ENCODE data around the gene ITGA7.

ITGA7 gene

GRCh38 chr12:55732288-55732687 is 24.6 kb upstream of the ITGA7 start:
- Histone ChIP-seq H3K9me3 (replicated peaks; ENCODE audit: low read length) (no peaks in the 10 kb centered on the region), H3K27me3 (ENCODE audit: control insufficient read depth, insufficient read depth, low read length) (no peaks in the 10 kb centered on the region), H3K4me3 (ENCODE audit: low read length) (no peak overlapping the region), H3K9ac (ENCODE audit: low read depth, low read length) (no peak overlapping the region), H3K36me3 (ENCODE audit: insufficient read depth, low read length) (peaks cover 8% of the 10 kb centered on the region), H3K4me2 (ENCODE audit: low read length) (no peak overlapping the region), H3K4me1 (ENCODE audit: control insufficient read depth, insufficient read depth, low read length) (peaks cover 9% of the 10 kb centered on the region)

DNA sequence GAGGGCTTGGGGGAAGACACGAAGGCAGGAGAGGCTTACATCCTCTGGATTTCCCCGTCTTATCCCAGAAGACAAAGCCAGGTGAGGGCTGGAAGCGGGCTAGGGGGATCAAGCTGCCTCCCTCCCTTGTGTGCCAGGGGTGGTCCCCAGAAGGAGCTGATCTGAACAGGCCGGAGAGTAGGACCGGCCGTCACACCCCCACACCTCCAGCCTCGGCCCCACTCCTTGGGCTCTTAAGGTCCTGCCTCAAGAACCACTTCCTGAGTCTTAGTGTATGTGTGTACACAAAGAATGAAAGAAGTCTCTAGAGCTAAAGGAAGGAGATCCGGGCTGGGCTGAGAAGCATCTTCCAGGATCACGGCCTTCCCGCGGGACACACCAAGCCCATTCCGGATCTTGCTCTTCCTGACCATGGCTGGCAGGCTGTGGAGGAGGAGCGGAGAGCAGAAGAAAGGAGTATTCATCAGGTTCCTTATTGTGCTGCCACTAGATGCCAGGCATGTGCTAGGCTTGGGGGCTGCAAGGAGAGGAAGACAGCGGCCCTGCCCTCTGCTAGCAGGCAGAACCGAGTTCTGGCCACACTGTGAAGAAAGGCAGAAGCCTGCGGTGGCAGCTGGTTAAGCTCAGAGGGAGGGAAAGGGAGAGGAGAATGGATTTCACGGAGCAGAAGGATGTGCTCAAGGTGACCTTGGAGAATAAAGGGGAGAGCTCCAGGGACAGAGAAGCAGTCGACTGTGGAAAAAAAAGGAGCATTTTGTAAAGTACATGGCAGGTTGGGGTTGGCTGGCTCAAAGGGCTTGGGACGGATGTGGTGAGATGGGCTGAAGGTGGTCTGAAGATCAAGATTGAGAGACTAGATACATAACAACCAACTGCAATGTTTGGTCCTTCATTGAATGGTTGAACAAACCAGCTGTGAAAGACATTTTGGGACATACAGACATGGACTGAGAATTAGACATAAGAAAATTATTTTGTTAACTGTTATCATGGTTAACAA is 22.4 kb upstream of the ITGA7 start:
- Histone ChIP-seq H3K9ac (ENCODE audit: low read depth, low read length) (peak overlapping the region; percentile 95), H3K36me3 (ENCODE audit: insufficient read depth, low read length) (peaks cover 30% of the 10 kb centered on the region), H3K4me2 (ENCODE audit: low read length) (peak overlapping the region; percentile 93), H3K4me3 (ENCODE audit: low read length) (peak overlapping the region; percentile 81), H3K27me3 (ENCODE audit: control insufficient read depth, insufficient read depth, low read length) (no peaks in the 10 kb centered on the region), H3K9me3 (replicated peaks; ENCODE audit: low read length) (no peaks in the 10 kb centered on the region), H3K4me1 (ENCODE audit: control insufficient read depth, insufficient read depth, low read length) (peaks cover 28% of the 10 kb centered on the region)

DNA sequence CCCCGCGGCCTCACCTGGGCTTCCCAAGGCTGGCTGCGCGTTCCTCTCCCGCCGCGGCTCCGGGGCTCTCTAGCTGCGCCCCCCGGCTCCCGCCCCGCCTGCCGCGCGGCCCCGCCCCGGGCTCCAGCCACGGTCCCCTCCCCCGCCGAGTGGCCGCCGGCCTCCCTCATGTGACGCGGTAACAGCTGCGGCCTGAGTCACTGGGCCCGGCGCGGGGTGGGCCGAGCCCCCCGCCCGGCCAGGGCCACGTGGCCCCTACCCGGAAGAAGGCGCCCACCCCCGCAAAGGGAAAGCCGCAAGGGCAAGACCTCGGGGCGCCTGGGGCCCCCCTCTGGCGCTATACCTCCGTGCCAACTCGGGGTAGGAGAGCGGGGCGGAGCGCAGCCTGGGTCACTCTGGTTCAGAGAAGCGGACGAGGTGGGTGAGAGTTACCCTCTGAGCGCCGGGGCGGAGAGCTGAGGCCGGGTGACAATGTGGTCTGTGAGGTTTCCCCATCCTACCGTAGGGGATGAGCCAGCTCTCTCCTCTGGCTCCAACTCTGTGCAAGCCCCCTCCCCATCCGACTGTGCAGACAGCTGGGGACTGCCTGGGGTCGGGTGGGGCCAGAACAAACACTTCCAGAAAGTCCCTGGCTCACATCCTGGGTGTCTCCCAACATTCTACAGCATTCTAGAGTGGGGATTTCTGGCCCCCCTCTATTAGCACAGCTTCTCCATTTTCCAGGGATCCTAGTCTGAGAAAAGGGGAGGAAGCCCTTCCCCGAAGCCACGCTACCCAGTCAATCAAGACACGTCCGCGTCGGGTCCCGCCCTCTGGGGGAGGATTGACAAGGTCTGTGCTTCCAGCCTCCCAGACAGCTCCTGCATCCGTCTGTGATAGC is 21.5 kb upstream of the ITGA7 start, which contains the start of gene CD63:
Gene CD63 (minus strand): TSS at position 71 of the 880 bp plus-strand sequence. CDS start 668 bp downstream, outside the sequence.
- Histone ChIP-seq H3K4me2 (ENCODE audit: low read length) (peak within 1 kb of the TSS; percentile 98), H3K36me3 (ENCODE audit: insufficient read depth, low read length) (peaks cover 39% of the 10 kb centered on the region), H3K27me3 (ENCODE audit: control insufficient read depth, insufficient read depth, low read length) (no peaks in the 10 kb centered on the region), H3K4me1 (ENCODE audit: control insufficient read depth, insufficient read depth, low read length) (peaks cover 37% of the 10 kb centered on the region), H3K9ac (ENCODE audit: low read depth, low read length) (peak within 1 kb of the TSS; percentile 95), H3K4me3 (ENCODE audit: low read length) (peak within 1 kb of the TSS; percentile 81), H3K9me3 (replicated peaks; ENCODE audit: low read length) (no peaks in the 10 kb centered on the region)

GRCh38 chr12:55728186-55728938 is 20.7 kb upstream of the ITGA7 start:
- Histone ChIP-seq H3K9ac (ENCODE audit: low read depth, low read length) (peak overlapping the region; percentile 95), H3K4me1 (ENCODE audit: control insufficient read depth, insufficient read depth, low read length) (peaks cover 45% of the 10 kb centered on the region), H3K9me3 (replicated peaks; ENCODE audit: low read length) (no peaks in the 10 kb centered on the region), H3K27me3 (ENCODE audit: control insufficient read depth, insufficient read depth, low read length) (no peaks in the 10 kb centered on the region), H3K4me2 (ENCODE audit: low read length) (peak overlapping the region; percentile 98), H3K36me3 (ENCODE audit: insufficient read depth, low read length) (peaks cover 47% of the 10 kb centered on the region), H3K4me3 (ENCODE audit: low read length) (peak overlapping the region; percentile 81)

- H3K4me3 ChIP-seq (ENCODE audit: low read length), result peak overlapping the region; percentile 81
- peak overlapping the region; percentile 98 for H3K4me2 ChIP-seq (ENCODE audit: low read length)
- H3K4me1 ChIP-seq (ENCODE audit: control insufficient read depth, insufficient read depth, low read length), result peaks cover 52% of the 10 kb centered on the region
- no peaks in the 10 kb centered on the region for H3K27me3 ChIP-seq (ENCODE audit: control insufficient read depth, insufficient read depth, low read length)
- H3K36me3 ChIP-seq (ENCODE audit: insufficient read depth, low read length), result peaks cover 51% of the 10 kb centered on the region
- no peaks in the 10 kb centered on the region for H3K9me3 ChIP-seq (replicated peaks; ENCODE audit: low read length)
- H3K9ac ChIP-seq (ENCODE audit: low read depth, low read length), result peak overlapping the region; percentile 95
Observed at GRCh38 chr12:55727643-55728185, 20.0 kb upstream of the ITGA7 start.

DNA sequence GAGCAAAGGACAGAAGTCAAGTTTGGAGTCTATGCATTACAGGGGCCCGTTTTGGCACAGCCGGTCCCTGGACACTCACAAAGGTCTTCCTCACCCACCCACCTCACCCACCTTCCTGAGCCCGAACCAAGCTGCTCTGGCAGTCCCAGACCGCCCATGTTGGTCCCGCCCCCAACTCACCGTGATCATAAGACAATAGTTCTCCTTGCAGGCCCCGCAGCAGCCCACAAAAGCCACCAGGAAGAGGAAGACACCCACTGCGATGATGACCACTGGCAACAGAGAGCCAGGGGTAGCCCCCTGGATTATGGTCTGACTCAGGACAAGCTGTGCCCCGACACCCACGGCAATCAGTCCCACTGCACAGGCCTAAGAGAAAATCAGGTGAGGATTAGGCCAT is 19.3 kb upstream of the ITGA7 start:
- Histone ChIP-seq H3K36me3 (ENCODE audit: insufficient read depth, low read length) (peaks cover 51% of the 10 kb centered on the region), H3K4me2 (ENCODE audit: low read length) (peak overlapping the region; percentile 98), H3K9ac (ENCODE audit: low read depth, low read length) (peak overlapping the region; percentile 95), H3K4me3 (ENCODE audit: low read length) (peak overlapping the region; percentile 81), H3K9me3 (replicated peaks; ENCODE audit: low read length) (no peaks in the 10 kb centered on the region), H3K4me1 (ENCODE audit: control insufficient read depth, insufficient read depth, low read length) (peaks cover 56% of the 10 kb centered on the region), H3K27me3 (ENCODE audit: control insufficient read depth, insufficient read depth, low read length) (no peaks in the 10 kb centered on the region)

DNA sequence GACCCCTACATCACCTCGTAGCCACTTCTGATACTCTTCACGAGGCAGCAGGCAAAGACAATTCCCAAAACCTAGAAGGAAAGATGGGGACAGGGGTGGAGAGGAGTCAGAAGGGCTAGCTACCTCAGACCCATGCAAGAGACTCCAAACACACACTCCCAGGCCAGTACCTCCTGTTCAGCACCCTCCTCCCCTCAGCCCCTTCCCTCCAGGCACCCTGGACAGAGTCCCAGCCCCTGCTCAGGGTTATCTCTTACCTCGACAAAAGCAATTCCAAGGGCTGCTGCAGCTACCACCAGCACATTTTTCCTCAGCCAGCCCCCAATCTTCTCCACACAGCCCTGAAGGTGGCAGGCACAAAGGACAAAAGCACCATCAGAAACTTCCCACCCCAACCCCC is 17.9 kb upstream of the ITGA7 start:
- peaks cover 61% of the 10 kb centered on the region for H3K4me1 ChIP-seq (ENCODE audit: control insufficient read depth, insufficient read depth, low read length)

DNA sequence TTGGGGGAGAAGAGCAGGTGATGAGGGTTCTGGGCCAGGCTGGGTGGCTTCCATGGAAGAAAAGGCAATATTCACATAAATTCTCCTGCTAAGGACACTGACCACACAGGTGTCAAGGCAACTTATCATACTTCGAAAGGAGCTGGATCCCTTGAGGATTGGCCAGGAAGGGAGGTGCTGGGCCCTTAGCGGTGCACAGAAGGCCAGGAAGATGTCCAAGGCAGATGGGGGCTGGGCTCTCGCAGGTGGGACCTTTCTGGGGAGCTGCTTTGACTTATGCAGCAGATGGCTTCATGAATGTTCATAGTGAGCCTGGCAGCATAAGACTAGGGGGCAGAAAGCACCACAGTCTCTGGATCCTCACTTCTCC is 17.2 kb upstream of the ITGA7 start:
- H3K27me3 ChIP-seq (ENCODE audit: control insufficient read depth, insufficient read depth, low read length), result no peaks in the 10 kb centered on the region
- peak overlapping the region; percentile 98 for H3K4me2 ChIP-seq (ENCODE audit: low read length)
- H3K9me3 ChIP-seq (replicated peaks; ENCODE audit: low read length), result no peaks in the 10 kb centered on the region
- peaks cover 64% of the 10 kb centered on the region for H3K4me1 ChIP-seq (ENCODE audit: control insufficient read depth, insufficient read depth, low read length)
- peak overlapping the region; percentile 81 for H3K4me3 ChIP-seq (ENCODE audit: low read length)
- peak overlapping the region; percentile 95 for H3K9ac ChIP-seq (ENCODE audit: low read depth, low read length)
- peaks cover 51% of the 10 kb centered on the region for H3K36me3 ChIP-seq (ENCODE audit: insufficient read depth, low read length)

More for the DNA sequence above, 17.9 kb upstream of the ITGA7 start:
- H3K9me3 ChIP-seq (replicated peaks; ENCODE audit: low read length), result no peaks in the 10 kb centered on the region
- peak overlapping the region; percentile 98 for H3K4me2 ChIP-seq (ENCODE audit: low read length)
- H3K4me3 ChIP-seq (ENCODE audit: low read length), result peak overlapping the region; percentile 81
- peaks cover 51% of the 10 kb centered on the region for H3K36me3 ChIP-seq (ENCODE audit: insufficient read depth, low read length)
- H3K9ac ChIP-seq (ENCODE audit: low read depth, low read length), result peak overlapping the region; percentile 95
- no peaks in the 10 kb centered on the region for H3K27me3 ChIP-seq (ENCODE audit: control insufficient read depth, insufficient read depth, low read length)

DNA sequence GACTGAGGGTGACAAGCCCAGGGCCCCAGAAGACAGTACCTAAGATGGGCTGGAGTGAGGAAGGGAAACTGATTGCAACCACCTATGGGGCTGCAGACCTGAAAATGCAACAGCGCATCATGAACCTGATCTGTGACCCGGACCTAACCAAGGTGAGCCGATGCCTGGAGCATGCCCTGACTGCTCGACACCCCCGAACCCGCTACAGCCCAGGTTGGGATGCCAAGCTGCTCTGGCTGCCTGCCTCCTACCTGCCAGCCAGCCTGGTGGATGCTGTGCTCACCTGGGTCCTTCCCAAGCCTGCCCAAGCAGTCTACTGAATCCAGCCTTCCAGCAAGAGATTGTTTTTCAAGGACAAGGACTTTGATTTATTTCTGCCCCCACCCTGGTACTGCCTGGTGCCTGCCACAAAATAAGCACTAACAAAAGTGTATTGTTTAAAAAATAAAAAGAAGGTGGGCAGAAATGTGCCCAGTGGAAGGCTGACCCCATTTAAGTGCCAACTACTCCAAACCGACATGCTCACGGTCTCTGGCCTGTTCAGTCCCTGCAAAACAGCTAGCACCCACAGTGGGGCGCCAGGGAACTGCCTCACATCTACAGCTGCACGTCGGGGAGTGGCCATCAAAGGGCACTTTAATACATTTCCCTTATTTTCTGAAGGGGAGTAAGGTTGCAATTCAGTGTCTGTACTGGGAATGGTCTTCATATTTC is 16.7 kb upstream of the ITGA7 start:
- Histone ChIP-seq H3K36me3 (ENCODE audit: insufficient read depth, low read length) (peaks cover 51% of the 10 kb centered on the region), H3K27me3 (ENCODE audit: control insufficient read depth, insufficient read depth, low read length) (no peaks in the 10 kb centered on the region), H3K4me2 (ENCODE audit: low read length) (peak overlapping the region; percentile 98), H3K4me1 (ENCODE audit: control insufficient read depth, insufficient read depth, low read length) (peaks cover 70% of the 10 kb centered on the region), H3K9me3 (replicated peaks; ENCODE audit: low read length) (no peaks in the 10 kb centered on the region), H3K4me3 (ENCODE audit: low read length) (peak overlapping the region; percentile 81), H3K9ac (ENCODE audit: low read depth, low read length) (peak overlapping the region; percentile 95)

DNA sequence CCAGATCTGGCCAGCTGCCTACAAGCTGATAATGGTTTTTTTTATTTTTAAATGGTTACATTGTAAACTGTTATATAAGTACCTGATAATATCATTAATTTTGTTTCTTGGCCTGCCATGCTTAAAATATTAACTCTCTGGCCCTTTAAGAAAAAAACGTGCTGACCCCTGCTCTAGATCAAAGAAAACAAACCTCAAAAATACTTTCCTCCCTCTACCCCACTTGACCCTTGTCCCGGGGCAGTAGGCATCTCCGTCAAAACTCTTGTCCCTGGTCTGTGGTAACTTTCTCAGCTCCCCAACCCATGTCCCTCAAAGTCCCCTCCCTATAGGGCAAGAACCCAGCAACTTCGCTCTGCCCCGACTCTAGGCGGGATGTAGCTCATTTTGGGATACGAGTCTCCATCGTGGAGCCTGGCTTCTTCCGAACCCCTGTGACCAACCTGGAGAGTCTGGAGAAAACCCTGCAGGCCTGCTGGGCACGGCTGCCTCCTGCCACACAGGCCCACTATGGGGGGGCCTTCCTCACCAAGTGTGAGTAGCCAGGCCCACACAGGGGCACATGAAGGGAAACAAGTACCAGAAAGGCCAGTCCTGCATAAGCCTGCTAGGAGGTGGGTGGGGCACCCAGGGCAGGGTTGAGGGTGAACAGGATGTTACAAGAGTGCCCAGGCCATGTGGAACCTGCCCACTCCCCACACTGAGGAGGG is 16.0 kb upstream of the ITGA7 start:
- H3K9me3 ChIP-seq (replicated peaks; ENCODE audit: low read length), result no peaks in the 10 kb centered on the region
- peak overlapping the region; percentile 5 for H3K4me3 ChIP-seq (ENCODE audit: low read length)
- H3K4me2 ChIP-seq (ENCODE audit: low read length), result peak overlapping the region; percentile 98
- H3K9ac ChIP-seq (ENCODE audit: low read depth, low read length), result peak overlapping the region; percentile 27
- no peaks in the 10 kb centered on the region for H3K27me3 ChIP-seq (ENCODE audit: control insufficient read depth, insufficient read depth, low read length)
- peaks cover 77% of the 10 kb centered on the region for H3K4me1 ChIP-seq (ENCODE audit: control insufficient read depth, insufficient read depth, low read length)
- H3K36me3 ChIP-seq (ENCODE audit: insufficient read depth, low read length), result peaks cover 51% of the 10 kb centered on the region

Measured in skeletal muscle satellite cell (primary cell).